Body of pancreas (tissue), 4 donors: Measurements from ENCODE around the gene AGPAT4. TPM values are rescaled to one million over a fixed set of nuclear protein-coding genes. Genes with fewer than 3 reads are reported as not detected.

Experiments
- ATAC-seq: fragments of 150-250 bp; one replicate; pipeline ENCODE4 v1.9.1; 2016
- DNase-seq, 4 donors: peaks; one replicate each; pipeline ENCODE4 v3.0.0-alpha.2; 2019
- H3K27ac ChIP-seq, 4 donors: fragments of 200-600 bp; sonication (generic); 1 replicate in 3 of 4; 2 replicates in 1 of 4; pipeline versions ENCODE4 v1.5.1 to v1.6.1; 2016 to 2019; ENCODE audit warnings: mild to moderate bottlenecking in 1 of 4, mixed read lengths in 1 of 4, moderate library complexity in 1 of 4
- H3K27me3 ChIP-seq, 2 donors: fragments of 200-600 bp; sonication (generic); one replicate each; pipeline ENCODE4 v1.6.0; 2016; ENCODE audit warnings: mild to moderate bottlenecking in 1 of 2
- H3K36me3 ChIP-seq, 2 donors: fragments of 200-600 bp; sonication (generic); replicated peaks in 1 of 2; 2 replicates each; pipeline ENCODE4 v1.5.1; 2016; ENCODE audit warnings: low read depth in 2 of 2; ENCODE audit not compliant: insufficient read depth in 1 of 2
- H3K4me1 ChIP-seq: fragments of 200-600 bp; sonication (generic); one replicate; pipeline ENCODE4 v1.6.0; 2016
- H3K4me3 ChIP-seq, 2 donors: fragments of 200-600 bp; sonication (generic); 1 replicate in 1 of 2; 2 replicates in 1 of 2; pipeline ENCODE4 v1.5.1; 2016 to 2019
- H3K9me3 ChIP-seq, 3 donors: fragments of 200-600 bp; sonication (generic); 1 replicate in 2 of 3; 2 replicates in 1 of 3; pipeline ENCODE4 v1.5.1; 2016
- CTCF ChIP-seq, 7 experiments: fragments of 450-650 bp in 4 of 7; fragments of 200-600 bp in 3 of 7; sonication (generic) in 3 of 7; IDR thresholded peaks; one replicate each; pipeline ENCODE4 v1.5.1; 2016 to 2019; ENCODE audit warnings: antibody characterized with exemption in 7 of 7
- POLR2A ChIP-seq, 3 donors: fragments of 450-650 bp; IDR thresholded peaks; one replicate each; pipeline ENCODE4 v1.6.1; 2016; ENCODE audit warnings: antibody characterized with exemption in 3 of 3, mild to moderate bottlenecking in 2 of 3
- WGBS, 2 donors: methylation state at CpG; one replicate each; pipeline ENCODE4 v1.1.5; 2017; 5-methylcytosine and 5-hydroxymethylcytosine counted together
- intact Hi-C: fragments of 100-400 bp; cut with DNase I; formaldehyde crosslinking; loops from one replicate; pipeline ENCODE4 v1.15.1; 2023
- total RNA-seq, 2 donors: library from RNA; depleted of rRNA; stranded (reverse); fragments of >200 nt; gene quantifications; one replicate each; pipeline ENCODE4 v1.1.0, GENCODE V29; 2016

The AGPAT4 gene
- total RNA-seq, 2 donors from 2014 or later: 1.3 to 2.6 TPM

DNA sequence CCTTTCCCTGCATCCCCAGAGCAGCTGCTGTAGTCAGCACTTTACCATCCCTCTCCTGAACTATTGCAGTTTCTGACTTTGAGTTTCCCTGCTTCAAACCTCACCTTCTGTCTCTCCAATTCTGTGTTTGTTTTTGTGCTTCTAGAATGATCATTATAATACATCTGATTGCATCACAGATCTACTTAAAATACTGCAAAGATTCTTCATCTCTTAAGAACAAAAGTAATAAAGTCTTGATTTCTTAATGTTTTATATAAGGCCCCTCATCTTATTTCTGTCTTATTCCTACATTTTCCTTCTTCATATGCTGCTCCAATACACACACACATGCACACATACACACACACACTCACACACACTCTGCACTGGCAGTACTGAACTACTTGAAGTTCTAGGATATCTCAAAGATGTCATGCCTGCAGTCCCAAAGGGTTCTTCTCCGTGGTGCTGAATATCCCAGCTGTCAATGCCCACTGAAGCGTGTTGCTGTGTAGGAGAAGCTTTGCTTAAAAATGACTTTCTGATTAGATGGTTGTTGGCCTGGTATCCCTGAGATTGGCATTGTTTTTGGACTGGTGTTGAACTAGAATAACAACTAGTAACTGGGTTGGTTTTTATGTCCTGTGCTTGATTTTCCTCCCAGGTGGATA, 185.1 kb downstream of the AGPAT4 start:
- no peaks in the 10 kb centered on the region for H3K4me1 ChIP-seq
- DNase-seq: no peak
- H3K4me3 ChIP-seq: no peak overlapping the region
- WGBS, 2 donors: 77 to 81% methylated on average over 2 of the region's 2 CpGs
- H3K36me3 ChIP-seq: peaks cover 0 to 22% of the 10 kb centered on the region in 2 donors
- no peak overlapping the region for H3K27ac ChIP-seq
- intact Hi-C loops: no loop called here
- TF ChIP-seq POLR2A (IDR thresholded peaks at IDR 0.05) (no peak), CTCF (IDR thresholded peaks at IDR 0.05) (no peak)
- no peak for ATAC-seq
- no peaks in the 10 kb centered on the region for H3K27me3 ChIP-seq
- no peaks in the 10 kb centered on the region for H3K9me3 ChIP-seq

GRCh38 chr6:161085246-161085645, 188.6 kb downstream of the AGPAT4 start:
- Histone ChIP-seq H3K27ac (no peak overlapping the region), H3K4me1 (no peaks in the 10 kb centered on the region), H3K36me3 (peaks cover 0 to 21% of the 10 kb centered on the region in 2 donors), H3K27me3 (no peaks in the 10 kb centered on the region), H3K4me3 (no peak overlapping the region), H3K9me3 (no peaks in the 10 kb centered on the region)
- WGBS, 2 donors: 97% methylated on average over 5 of the region's 5 CpGs
- DNase-seq (no peak), ATAC-seq (no peak)
- intact Hi-C loops: no loop called here
- no peak for TF ChIP-seq CTCF (IDR thresholded peaks at IDR 0.05)
- TF ChIP-seq POLR2A (IDR thresholded peaks at IDR 0.05): no peak

DNA sequence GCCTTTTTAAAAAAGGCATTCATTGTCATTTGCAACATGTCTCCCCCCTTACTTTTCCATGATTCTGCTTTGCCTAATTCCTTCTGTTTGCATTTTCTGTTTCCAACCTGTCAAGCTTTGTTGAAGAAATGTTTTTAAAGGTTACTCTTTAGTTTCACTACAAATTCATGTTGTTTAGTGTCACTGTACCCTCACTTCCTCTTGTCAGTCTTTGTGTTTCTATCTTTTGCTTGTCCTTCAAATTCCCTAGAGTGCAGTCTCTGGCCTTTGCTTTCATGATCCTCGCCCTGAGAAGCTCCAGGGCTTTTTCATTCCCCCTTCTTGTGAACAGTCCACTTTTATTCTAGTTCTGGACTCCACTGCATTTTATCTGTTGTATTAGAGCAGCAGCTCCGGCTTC, 191.6 kb downstream of the AGPAT4 start:
- Histone ChIP-seq H3K27me3 (no peaks in the 10 kb centered on the region), H3K4me3 (no peak overlapping the region), H3K36me3 (peaks cover 0 to 9% of the 10 kb centered on the region in 2 donors), H3K27ac (no peak overlapping the region), H3K9me3 (no peaks in the 10 kb centered on the region), H3K4me1 (no peaks in the 10 kb centered on the region)
- 88 to 91% methylated on average over 2 of the region's 2 CpGs for WGBS, 2 donors
- intact Hi-C loops: no loop called here
- no peak for TF ChIP-seq CTCF (IDR thresholded peaks at IDR 0.05)
- TF ChIP-seq POLR2A (IDR thresholded peaks at IDR 0.05): no peak
- DNase-seq (no peak), ATAC-seq (no peak)

DNA sequence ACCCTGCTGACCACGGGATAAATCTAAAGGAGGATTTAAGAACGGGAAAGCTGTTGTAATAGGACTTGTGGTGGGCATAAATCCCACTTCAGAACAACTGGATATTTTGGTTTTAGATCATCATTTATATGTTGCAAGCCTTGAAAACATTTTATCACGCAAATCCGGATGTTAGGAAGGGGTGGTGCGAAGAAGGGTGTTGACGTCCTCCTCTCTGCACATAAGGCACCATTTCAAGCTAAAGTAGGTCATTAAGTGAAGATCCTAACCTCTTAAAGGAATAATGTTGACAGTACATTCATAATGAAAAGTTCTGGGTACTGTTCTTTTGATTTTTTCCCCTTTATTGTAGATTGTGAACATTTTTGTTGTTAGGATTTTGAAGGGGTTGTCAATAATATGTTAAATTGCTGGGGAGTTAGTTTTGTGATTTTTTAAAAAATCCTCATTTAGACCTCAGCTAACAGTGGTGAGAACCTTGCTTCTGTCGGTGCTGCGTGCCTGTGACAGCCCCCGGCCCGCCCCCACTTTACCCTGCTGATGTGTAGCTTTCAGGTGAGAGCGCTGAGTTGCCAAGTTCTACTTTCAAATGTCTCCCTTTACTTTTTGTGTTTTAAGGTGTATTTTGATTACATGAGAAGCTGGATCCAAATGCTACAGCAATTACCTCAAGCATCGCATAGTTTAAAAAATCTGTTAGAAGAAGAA, 193.4 kb downstream of the AGPAT4 start:
- ATAC-seq: no peak
- Histone ChIP-seq H3K9me3 (no peaks in the 10 kb centered on the region), H3K4me3 (no peak overlapping the region), H3K27ac (no peak overlapping the region), H3K36me3 (peaks cover 0 to 6% of the 10 kb centered on the region in 2 donors), H3K27me3 (no peaks in the 10 kb centered on the region), H3K4me1 (no peaks in the 10 kb centered on the region)
- intact Hi-C loops: no loop called here
- no peak for DNase-seq
- no peak for TF ChIP-seq POLR2A (IDR thresholded peaks at IDR 0.05)
- TF ChIP-seq CTCF (IDR thresholded peaks at IDR 0.05): no peak
- 86 to 91% methylated on average over 12 of the region's 12 CpGs for WGBS, 2 donors
